GM18951 (cell line): ENCODE measurements around the gene EGFR.

ENCODE experiments used
- POLR2A ChIP-seq: IDR thresholded peaks from 4 replicates; pipeline ENCODE4 v1.6.1; 2011; ENCODE audit warnings: mild to moderate bottlenecking; ENCODE audit not compliant: insufficient read length, insufficient read depth; ENCODE audit errors: extremely low read depth
- in situ Hi-C: fragments of 300-500 bp; cut with MboI; formaldehyde crosslinking; loops from one replicate; pipeline ENCODE4 v1.12.0; 2022; ENCODE audit warnings: low sequenced_read_pairs, mixed read lengths, inconsistent platforms; ENCODE audit not compliant: unreplicated experiment

EGFR gene

DNA sequence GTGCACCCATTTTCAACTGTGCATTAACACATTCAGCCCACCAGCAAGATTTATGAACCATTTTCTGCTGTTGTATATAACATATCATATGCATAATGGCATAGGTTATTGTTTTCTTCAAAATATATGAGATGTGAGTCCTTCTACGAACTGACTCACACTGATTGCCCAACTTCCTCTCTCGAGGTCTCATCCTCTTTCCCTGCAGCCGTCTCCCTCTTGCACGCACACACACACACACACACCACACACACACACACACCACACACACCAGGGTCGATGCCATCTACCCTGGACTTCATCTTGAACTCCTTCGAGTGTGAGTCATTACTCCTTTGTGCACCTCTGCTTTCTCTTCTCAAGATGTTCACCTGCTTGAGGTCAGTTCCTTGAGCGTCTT, 36.7 kb downstream of the EGFR start:
- in situ Hi-C loops = no loop called here
- no peak for TF ChIP-seq POLR2A

DNA sequence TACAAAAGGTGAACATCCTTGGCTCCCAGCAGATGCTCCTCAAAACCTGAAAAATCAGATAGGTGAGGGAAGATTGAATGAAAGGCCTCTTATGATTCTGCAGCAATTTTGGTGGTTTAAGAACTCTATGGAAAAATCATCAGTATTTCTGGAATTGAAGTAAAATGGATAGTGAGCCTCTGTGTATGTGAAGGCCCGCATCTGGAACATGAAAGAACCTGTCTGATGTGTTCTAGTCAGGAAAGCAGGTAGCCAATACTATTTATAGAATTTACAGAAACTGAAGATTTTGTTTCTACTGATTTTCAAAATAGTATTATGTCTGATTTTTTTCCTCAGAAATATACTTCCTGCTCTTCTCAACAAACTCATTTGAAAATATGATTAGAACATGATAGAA, 37.3 kb downstream of the EGFR start:
- TF ChIP-seq POLR2A = no peak
- in situ Hi-C loops = no loop called here

DNA sequence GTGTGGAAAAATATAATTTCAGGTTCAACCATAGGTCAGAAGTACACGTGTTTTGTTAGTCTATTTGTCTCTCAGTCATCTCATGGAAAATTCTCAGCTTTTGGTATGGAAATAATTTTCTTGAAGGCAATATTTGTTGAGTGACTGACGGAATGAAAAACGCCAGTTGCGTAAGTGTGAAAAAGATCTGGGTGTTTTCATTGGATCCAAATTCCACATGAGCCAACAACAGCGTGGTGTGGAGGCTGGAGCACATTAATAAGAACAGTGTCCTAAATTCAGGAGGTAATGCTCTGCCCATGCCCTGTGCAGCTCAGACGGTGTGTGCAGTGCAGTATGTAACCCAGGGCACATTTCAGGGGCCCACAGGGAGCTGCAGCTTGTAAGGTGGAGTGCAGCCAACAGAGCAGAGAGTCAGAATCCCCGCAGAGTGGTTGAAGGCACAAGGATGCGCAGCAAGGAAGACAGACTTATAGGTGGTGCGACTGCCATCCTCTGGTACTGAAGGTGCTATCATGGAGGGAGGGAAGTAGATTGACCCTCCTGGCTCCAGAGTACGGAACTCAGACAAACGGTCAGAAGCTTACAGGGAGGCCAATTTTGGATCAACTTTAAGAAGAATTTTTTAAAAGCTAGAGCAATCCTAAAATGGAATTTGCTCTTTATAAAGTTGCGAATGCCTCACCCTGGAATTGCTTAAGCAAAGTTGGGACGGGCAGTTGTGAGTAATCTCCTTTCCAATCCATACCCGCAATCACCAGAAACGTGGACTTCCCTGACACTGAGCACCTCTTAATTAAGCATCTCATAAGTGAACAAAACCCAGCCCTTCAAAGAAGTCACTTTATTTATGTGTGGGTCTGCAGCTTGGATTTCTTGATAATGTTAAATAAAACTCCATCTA, 38.0 kb downstream of the EGFR start:
- TF ChIP-seq POLR2A = no peak
- in situ Hi-C loops = no loop called here

DNA sequence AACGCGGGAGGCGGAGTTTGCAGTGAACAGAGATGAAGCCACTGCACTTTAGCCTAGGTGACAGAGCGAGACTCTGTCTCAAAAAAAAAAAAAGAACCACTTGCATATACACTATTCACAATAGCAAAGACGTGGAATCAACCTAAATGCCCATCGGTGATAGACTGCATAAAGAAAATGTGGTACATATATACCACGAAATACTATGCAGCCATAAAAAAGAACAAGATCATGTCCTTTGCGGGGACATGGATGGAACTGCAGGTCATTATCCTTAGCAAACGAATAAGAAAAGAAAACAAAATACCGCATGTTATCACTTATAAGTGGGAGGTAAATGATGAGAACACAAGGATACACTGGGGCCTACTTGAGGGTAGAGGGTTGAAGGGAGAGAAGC, 39.5 kb downstream of the EGFR start:
- in situ Hi-C loops = no loop called here
- no peak for TF ChIP-seq POLR2A

DNA sequence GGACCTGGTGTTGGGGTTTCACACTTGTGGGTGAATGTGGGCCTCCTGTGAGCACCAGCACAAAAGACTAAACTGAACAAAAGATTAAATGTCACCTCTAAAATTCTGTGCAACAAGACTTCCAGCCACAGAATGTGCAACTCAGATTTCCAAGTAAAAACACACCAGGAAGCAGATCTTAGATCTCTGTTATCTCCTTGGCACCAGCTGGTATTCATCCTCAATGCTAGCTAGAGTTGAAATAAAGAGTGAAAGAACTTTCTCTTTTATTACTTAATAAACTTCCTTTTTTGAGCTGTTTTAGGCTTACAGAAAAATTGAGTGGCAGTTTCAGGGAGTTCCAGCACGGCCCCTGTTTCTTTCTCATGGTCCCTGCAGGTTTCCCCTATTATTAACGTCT, 40.2 kb downstream of the EGFR start:
- no peak for TF ChIP-seq POLR2A
- in situ Hi-C loops = no loop called here

DNA sequence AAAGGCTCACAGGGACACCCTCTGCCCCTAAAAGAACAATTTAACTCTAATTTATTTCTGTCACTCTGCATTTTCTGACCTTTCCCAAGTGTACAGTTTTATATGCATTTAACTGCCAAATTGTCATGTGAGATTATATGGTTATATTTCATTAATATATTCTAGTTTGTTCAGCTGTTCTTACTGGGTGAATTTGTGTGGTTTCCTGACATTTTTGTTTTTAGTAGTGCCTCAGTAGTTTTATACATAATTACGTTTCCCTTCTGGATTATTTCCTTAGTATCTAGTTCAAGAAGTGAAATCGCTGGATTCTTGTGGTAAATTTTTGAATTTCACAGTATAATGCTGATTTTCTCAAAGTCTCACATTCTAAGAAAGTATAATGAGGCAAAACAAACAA, 41.3 kb downstream of the EGFR start:
- in situ Hi-C loops = no loop called here
- TF ChIP-seq POLR2A = no peak

DNA sequence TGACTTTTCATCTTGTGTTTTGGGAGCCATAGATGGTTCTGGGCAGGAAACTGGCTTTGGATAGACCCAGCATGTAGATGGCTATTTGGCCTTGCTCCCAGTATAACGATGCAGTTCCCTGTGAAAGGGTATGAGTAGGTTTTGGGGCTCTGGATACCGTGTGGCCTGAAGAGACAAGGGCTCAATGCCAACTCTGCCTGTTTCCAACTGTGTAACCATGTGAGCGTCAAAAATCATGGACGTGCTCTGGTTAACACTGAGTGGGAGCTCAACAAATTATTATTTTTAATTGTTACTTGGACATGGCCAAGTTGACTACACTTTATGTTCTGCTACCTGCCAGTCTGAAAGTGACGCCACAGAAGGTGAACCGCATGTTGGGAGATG, 41.8 kb downstream of the EGFR start:
- TF ChIP-seq POLR2A = no peak
- in situ Hi-C loops = no loop called here

DNA sequence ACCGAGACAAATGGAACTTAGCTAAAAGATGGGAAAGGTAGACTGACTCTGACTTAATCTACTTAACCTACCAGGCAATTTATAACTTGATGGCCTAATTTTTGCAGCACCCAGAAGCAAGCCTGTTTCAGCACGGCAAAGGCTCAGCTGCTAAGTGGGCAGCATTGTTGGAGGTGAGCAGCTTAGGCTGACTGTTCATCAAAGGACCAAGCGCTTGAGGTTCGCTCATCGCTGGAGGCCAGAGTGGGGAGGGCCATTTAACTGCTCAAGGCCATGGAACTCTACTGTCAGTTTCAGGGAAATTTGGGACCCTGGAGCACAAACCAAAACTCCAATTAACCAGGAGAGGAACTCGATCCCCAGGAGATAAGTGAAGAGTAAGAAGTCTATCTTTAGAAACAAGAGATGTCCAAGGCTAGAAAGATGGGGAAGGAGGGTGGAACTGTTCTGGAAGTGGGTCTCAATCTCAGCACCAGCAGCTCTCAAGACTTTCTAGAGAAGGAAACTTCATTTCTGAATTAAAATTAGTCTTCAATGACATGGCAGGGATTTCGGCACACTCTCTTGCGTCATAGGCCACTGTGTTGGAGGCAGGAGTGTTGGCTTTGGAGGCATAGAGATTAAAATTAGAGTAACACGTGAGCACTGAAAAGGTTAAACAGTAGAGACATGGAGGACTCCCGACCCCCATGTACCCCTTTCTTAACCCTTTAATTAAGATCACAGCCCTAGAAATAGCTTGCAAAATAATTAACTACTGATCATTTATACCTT, 43.1 kb downstream of the EGFR start:
- TF ChIP-seq POLR2A = no peak
- in situ Hi-C loops = no loop called here

DNA sequence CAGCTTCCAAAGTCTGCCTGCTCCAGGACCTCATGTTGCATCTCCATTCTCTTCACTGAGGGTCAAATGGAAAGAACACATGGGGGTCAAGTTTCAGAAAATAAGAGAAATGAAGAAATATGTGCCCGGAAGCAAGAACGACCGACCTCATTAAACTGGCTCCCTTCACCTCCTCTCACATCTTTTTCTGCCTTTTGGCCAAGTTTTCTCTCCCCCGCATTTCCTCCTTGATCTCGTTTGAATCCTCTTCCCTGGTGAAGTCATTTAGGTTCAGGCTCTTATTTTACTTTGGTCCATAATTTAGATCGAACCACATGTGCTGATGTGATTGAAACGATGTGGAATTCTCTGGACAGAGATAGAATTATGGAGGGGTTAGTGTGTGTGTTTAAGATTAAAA, 44.2 kb downstream of the EGFR start:
- TF ChIP-seq POLR2A = no peak
- in situ Hi-C loops = no loop called here

DNA sequence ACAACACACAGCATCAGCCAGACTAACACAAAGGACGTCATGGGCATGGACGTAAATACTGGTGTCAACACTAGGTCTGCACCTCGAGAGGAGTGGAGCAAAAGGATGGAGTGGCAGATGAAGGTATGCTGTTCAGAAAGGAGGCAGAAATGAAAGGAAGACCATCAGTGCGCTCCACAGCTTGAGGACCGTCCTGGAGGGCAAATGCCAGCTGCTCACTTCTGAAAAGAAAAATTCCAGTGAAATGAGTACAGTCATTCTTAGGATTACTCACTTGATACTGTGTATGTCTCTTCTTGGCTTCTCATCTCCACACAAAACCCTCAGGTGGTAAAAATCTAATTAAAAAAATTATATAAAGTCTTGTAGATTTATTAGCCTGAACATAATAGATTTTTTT, 44.8 kb downstream of the EGFR start:
- no peak for TF ChIP-seq POLR2A
- in situ Hi-C loops = no loop called here

DNA sequence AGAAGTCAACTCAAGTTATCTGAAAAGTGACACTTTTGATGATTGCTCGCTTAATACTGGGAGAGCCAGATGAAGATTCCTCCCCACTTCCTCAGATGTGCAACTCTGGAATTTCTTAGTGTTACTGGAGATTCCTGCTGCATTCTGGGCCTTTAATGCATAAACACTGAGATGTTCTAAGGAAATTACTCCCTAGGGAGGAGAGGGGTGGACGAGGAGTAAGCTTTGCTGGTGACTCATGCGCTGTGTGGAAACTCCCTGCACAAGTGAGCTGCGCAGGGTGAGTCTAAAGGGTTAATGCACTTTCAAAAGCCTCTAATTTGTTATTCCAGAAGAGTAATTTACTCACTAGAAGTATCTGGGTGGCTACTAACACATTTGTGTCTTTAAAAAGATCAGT, 46.3 kb downstream of the EGFR start:
- in situ Hi-C loops = no loop called here
- no peak for TF ChIP-seq POLR2A

DNA sequence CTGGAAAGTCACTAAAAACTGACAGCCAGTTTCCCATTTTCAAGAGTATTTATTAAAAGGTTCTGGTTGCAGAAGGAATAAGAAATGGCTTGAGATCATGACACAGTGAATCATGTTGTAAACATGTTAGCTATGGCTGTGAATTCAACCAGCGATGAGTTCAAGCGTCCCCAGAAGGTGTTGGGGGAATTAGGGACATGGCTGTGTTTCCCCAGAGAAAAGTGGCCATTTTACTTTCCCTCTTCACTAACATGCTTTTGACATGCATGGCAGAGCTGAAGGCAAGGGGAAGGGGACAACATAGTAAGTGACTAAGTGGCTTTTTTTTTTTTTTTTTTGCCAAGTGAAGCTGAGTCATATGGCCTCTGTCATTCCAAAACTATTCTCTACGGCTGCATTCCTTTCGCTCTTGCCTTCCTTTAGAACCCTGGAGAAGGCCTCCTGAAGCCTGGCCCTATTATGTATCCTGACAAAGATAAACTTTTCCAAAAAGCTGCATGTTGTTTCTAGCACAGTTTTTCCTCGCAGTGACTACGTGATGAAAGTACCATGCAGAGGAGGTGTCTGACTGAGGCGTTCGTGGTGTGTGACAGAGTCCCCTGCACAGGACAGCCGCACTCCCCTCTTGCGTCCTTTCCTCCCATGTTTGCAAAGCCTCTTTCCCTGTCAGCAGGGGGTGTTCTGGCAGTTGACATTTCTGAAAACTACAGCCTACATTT, 46.9 kb downstream of the EGFR start:
- in situ Hi-C loops = no loop called here
- no peak for TF ChIP-seq POLR2A

DNA sequence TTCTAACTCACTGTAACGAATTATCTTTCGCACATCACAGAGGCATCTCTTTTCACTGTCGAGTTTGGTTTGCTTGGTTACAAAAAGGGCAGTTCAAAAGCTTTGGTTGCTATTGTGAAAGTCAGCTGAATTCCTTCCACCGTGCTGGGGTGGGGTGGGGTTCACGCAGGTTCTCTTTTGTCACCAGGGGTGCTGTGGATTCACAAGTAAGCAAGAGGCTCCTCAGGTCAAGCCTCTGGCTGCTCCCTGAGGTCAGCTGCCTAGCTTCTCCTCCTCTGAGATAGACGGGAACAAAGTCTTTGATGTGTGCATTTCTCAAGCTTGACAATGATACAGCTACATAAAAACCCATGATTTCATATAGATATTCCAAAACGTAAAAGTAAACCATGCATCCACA, 47.7 kb downstream of the EGFR start:
- in situ Hi-C loops = no loop called here

More for the DNA sequence above, 47.7 kb downstream of the EGFR start:
- TF ChIP-seq POLR2A = no peak
